Fibroblast of the conjunctiva (primary cell): ENCODE results near the gene PSD.

Experiments
- DNase-seq: peaks from one replicate; pipeline ENCODE4 v3.0.0-alpha.2; 2010; ENCODE audit warnings: low read depth

Gene PSD

GRCh38 chr10:102438374-102438773 lies 19.8 kb upstream of the PSD start:
- DNase-seq, result no peak

GRCh38 chr10:102437515-102437914 lies 18.9 kb upstream of the PSD start:
- no peak for DNase-seq

- DNase-seq, result no peak
Observed at GRCh38 chr10:102436312-102436711, 17.7 kb upstream of the PSD start.

- no peak for DNase-seq
Observed at GRCh38 chr10:102435529-102436233, 17.1 kb upstream of the PSD start.

- DNase-seq, result no peak
Observed at GRCh38 chr10:102435133-102435497, 16.5 kb upstream of the PSD start.

- DNase-seq, result no peak
Observed at GRCh38 chr10:102434394-102435132, 16.0 kb upstream of the PSD start.

GRCh38 chr10:102433619-102434046 lies 15.0 kb upstream of the PSD start:
- DNase-seq, result no peak

- peak; percentile 95 for DNase-seq
Observed at GRCh38 chr10:102432162-102432950, 13.8 kb upstream of the PSD start, which contains the start of gene CUEDC2. Gene CUEDC2 (minus strand): TSS chr10:102432574. CDS start chr10:102425188, 7,386 bp downstream.

GRCh38 chr10:102431452-102432124 lies 13.0 kb upstream of the PSD start:
- peak; percentile 37 for DNase-seq

GRCh38 chr10:102429468-102429867 lies 10.9 kb upstream of the PSD start:
- DNase-seq, result no peak

GRCh38 chr10:102426803-102427287 lies 8.3 kb upstream of the PSD start:
- no peak for DNase-seq

GRCh38 chr10:102425444-102425843 lies 6.9 kb upstream of the PSD start:
- DNase-seq, result no peak

- DNase-seq, result no peak
Observed at GRCh38 chr10:102424916-102425315, 6.3 kb upstream of the PSD start.

GRCh38 chr10:102424145-102424544 lies 5.6 kb upstream of the PSD start:
- no peak for DNase-seq

- DNase-seq, result no peak
Observed at GRCh38 chr10:102423372-102423968, 4.9 kb upstream of the PSD start.

GRCh38 chr10:102422545-102423129 lies 4.1 kb upstream of the PSD start:
- peak; percentile 47 for DNase-seq

GRCh38 chr10:102421757-102422512 lies 3.4 kb upstream of the PSD start:
- DNase-seq, result no peak

- DNase-seq, result no peak
Observed at GRCh38 chr10:102421507-102421756, 2.8 kb upstream of the PSD start.

- peak; percentile 90 for DNase-seq
Observed at GRCh38 chr10:102420714-102421506, 2.3 kb upstream of the PSD start, which contains the start of gene FBXL15. Gene FBXL15 (plus strand): TSS chr10:102420836. CDS start chr10:102421130, 294 bp downstream.
